ENCODE results near the gene USP9X. TPM values are rescaled to one million over a fixed set of nuclear protein-coding genes. Genes with fewer than 3 reads are reported as not detected.

The USP9X gene
- total RNA-seq, 5 donors from 2014 or later (not counting 1 experiment from before 2014, with no cell fraction given), result 51.7 to 84.2 (median 62.7) TPM

DNA sequence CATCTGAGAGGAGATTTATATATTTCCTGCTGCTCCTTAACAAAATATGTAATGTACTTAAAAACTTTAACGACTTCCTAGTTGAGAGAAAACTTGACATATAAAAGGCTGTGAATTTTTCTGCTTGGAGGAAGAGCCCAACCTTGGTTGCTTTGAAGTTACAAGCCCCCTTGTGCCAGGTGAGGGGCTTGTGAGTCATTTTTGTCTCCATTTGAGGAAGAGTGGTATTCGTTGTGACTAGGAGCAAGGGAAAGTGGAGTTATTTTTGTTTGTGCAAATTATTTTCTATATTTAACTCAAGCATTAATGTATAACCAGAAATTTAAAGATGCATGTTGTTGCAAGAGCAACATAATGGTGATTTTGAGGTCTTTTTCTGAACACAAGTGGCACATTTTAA, 149.7 kb downstream of the USP9X start:
- H3K27me3 ChIP-seq (replicated peaks in 1 of 2; ENCODE audit: control insufficient read depth in 2 of 2, extremely low read depth in 1 of 2, insufficient read depth in 2 of 2, low read length in 1 of 2), result no peaks in the 10 kb centered on the region
- H3K36me3 ChIP-seq (ENCODE audit: control insufficient read depth in 2 of 2, extremely low read depth in 1 of 2, insufficient read depth in 1 of 2, low read length in 1 of 2), result peaks cover 0 to 23% of the 10 kb centered on the region in 2 donors
- ATAC-seq (replicated peaks in 1 of 4) (no peak), DNase-seq (no peak)
- Mint-ChIP-seq H3K36me3 (peaks cover 8% of the 10 kb centered on the region), H3K27ac (peak overlapping the region in 1 of 2 donors; percentile 35), H3K4me1 (peaks cover 0 to 6% (median 5%) of the 10 kb centered on the region in 3 donors), H3K4me3 (no peak overlapping the region), H3K27me3 (no peaks in the 10 kb centered on the region), H3K9me3 (no peaks in the 10 kb centered on the region)
- WGBS (ENCODE audit: insufficient coverage), result no CpG with 5 or more reads among the region's 2 CpGs
- H3K9me3 ChIP-seq, result no peaks in the 10 kb centered on the region
- no peak overlapping the region for H3K27ac ChIP-seq (ENCODE audit: low read length)
- POLR2A ChIA-PET, result no interaction called here
- no peaks in the 10 kb centered on the region for H3K4me1 ChIP-seq (ENCODE audit: control insufficient read depth in 1 of 2, extremely low read depth in 1 of 2, insufficient read depth in 2 of 2, low read length in 2 of 2)
- CTCF ChIA-PET, result no interaction called here
- H3K4me3 ChIP-seq (ENCODE audit: control insufficient read depth in 1 of 2, extremely low read depth in 1 of 2, low read length in 1 of 2), result no peak overlapping the region

DNA sequence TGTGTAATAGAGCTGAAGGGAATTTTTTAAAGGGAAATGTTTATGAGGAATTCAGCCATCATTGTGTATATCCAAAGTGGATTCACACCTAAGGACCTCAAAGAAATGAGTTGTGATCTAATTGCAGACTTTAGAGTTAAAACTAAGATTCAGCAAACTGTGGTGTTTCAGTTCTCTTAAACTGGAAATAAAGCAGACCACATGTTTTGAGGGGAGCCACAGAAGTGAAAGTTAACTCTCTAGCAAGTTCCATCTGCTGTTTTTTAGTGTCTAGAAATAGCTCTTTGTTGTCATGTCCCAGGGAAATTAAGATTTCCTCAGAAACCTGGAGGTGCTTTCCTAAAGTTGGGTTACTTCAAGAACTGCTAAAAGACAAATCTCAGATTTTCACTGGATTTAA, 151.4 kb downstream of the USP9X start:
- H3K4me3 ChIP-seq (ENCODE audit: control insufficient read depth in 1 of 2, extremely low read depth in 1 of 2, low read length in 1 of 2), result no peak overlapping the region
- DNase-seq (no peak), ATAC-seq (replicated peaks in 1 of 4) (no peak)
- Mint-ChIP-seq H3K27me3 (no peaks in the 10 kb centered on the region), H3K36me3 (peaks cover 8% of the 10 kb centered on the region), H3K9me3 (no peaks in the 10 kb centered on the region), H3K4me3 (no peak overlapping the region), H3K27ac (no peak overlapping the region), H3K4me1 (peaks cover 0 to 6% (median 5%) of the 10 kb centered on the region in 3 donors)
- H3K36me3 ChIP-seq (ENCODE audit: control insufficient read depth in 2 of 2, extremely low read depth in 1 of 2, insufficient read depth in 1 of 2, low read length in 1 of 2), result peaks cover 0 to 12% of the 10 kb centered on the region in 2 donors
- H3K9me3 ChIP-seq, result no peaks in the 10 kb centered on the region
- H3K4me1 ChIP-seq (ENCODE audit: control insufficient read depth in 1 of 2, extremely low read depth in 1 of 2, insufficient read depth in 2 of 2, low read length in 2 of 2), result no peaks in the 10 kb centered on the region
- no peak overlapping the region for H3K27ac ChIP-seq (ENCODE audit: low read length)
- no peaks in the 10 kb centered on the region for H3K27me3 ChIP-seq (replicated peaks in 1 of 2; ENCODE audit: control insufficient read depth in 2 of 2, extremely low read depth in 1 of 2, insufficient read depth in 2 of 2, low read length in 1 of 2)
- ChIA-PET CTCF (interaction anchor here in 1 of 2 donors (0.6 to 0.7 kb wide), 2 partner anchors 37 to 90 kb away, joined by 3 to 4 read pairs; no protein-coding TSS in a partner anchor), POLR2A (no interaction called here)

DNA sequence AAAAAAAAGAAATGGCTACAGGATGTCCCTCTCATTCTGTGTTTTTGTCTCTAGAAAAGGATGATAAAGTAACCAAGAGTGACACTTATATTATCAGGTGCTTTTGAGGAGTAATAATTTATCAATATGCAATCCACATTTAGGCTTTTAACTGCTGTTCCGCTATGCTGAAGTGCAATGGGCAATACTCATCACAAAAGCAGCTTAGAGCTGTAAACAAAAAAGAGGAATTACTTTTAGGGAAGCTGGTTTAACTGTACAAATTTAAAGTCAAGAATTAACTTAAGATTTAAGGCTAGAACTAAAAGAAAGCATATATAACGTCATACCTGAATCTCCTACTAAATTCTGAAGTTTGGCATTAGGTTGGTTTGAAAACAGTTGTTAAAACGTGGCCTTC, 155.3 kb downstream of the USP9X start:
- Histone ChIP-seq H3K4me1 (ENCODE audit: control insufficient read depth in 1 of 2, extremely low read depth in 1 of 2, insufficient read depth in 2 of 2, low read length in 2 of 2) (no peaks in the 10 kb centered on the region), H3K9me3 (no peaks in the 10 kb centered on the region), H3K4me3 (ENCODE audit: control insufficient read depth in 1 of 2, extremely low read depth in 1 of 2, low read length in 1 of 2) (no peak overlapping the region), H3K27me3 (replicated peaks in 1 of 2; ENCODE audit: control insufficient read depth in 2 of 2, extremely low read depth in 1 of 2, insufficient read depth in 2 of 2, low read length in 1 of 2) (no peaks in the 10 kb centered on the region), H3K36me3 (ENCODE audit: control insufficient read depth in 2 of 2, extremely low read depth in 1 of 2, insufficient read depth in 1 of 2, low read length in 1 of 2) (no peaks in the 10 kb centered on the region), H3K27ac (ENCODE audit: low read length) (no peak overlapping the region)
- H3K27me3 Mint-ChIP-seq, result peaks cover 0 to under 1% of the 10 kb centered on the region in 2 donors
- DNase-seq, result no peak
- ChIA-PET CTCF (interaction anchor here in 1 of 2 donors (0.6 kb wide), 1 partner anchor 700 kb away, joined by 3 read pairs; no protein-coding TSS in a partner anchor), POLR2A (no interaction called here)
- ATAC-seq (replicated peaks in 1 of 4), result no peak
- WGBS (ENCODE audit: insufficient coverage), result no CpG with 5 or more reads among the region's 3 CpGs
- no peak overlapping the region for H3K27ac Mint-ChIP-seq
- no peaks in the 10 kb centered on the region for H3K9me3 Mint-ChIP-seq
- H3K36me3 Mint-ChIP-seq, result no peaks in the 10 kb centered on the region
- H3K4me1 Mint-ChIP-seq, result peaks cover 0 to 6% (median 5%) of the 10 kb centered on the region in 3 donors
- H3K4me3 Mint-ChIP-seq, result no peak overlapping the region

DNA sequence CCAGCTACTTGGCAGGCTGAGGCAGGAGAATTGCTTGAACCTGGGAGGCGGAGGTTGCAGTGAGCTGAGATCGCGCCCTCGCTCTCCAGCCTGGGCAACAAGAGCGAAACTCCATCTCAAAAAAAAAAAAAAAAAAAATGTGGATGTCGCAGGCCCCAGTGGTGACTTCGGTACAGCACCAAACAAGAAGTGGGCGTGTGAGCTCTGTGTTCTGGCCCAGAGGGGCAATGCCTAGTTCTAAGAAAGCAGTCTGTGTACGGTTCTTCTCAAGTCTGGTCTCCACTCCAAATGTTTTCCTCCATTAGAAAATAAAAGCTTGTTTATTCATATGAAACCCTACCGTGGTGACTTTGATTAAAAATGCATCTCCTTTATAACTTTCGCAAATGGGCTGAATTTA, 156.7 kb downstream of the USP9X start:
- no peak for DNase-seq
- H3K36me3 ChIP-seq (ENCODE audit: control insufficient read depth in 2 of 2, extremely low read depth in 1 of 2, insufficient read depth in 1 of 2, low read length in 1 of 2), result no peaks in the 10 kb centered on the region
- CTCF ChIA-PET, result interaction anchor here (0.6 to 1.1 kb wide), 3 partner anchors 7 to 101 kb away, joined by 3 to 6 read pairs (median 3); no protein-coding TSS in a partner anchor
- no peak overlapping the region for H3K4me3 ChIP-seq (ENCODE audit: control insufficient read depth in 1 of 2, extremely low read depth in 1 of 2, low read length in 1 of 2)
- no peaks in the 10 kb centered on the region for H3K9me3 ChIP-seq
- H3K4me1 ChIP-seq (ENCODE audit: control insufficient read depth in 1 of 2, extremely low read depth in 1 of 2, insufficient read depth in 2 of 2, low read length in 2 of 2), result no peaks in the 10 kb centered on the region
- H3K27me3 ChIP-seq (replicated peaks in 1 of 2; ENCODE audit: control insufficient read depth in 2 of 2, extremely low read depth in 1 of 2, insufficient read depth in 2 of 2, low read length in 1 of 2), result no peaks in the 10 kb centered on the region
- POLR2A ChIA-PET, result interaction anchor here in 1 of 2 donors (0.6 kb wide), 1 partner anchor 64 kb away, joined by 8 read pairs; no protein-coding TSS in a partner anchor
- Mint-ChIP-seq H3K36me3 (no peaks in the 10 kb centered on the region), H3K4me1 (peaks cover 0 to 5% (median 2%) of the 10 kb centered on the region in 3 donors), H3K27ac (no peak overlapping the region), H3K27me3 (peaks cover 0 to 7% of the 10 kb centered on the region in 2 donors), H3K9me3 (no peaks in the 10 kb centered on the region), H3K4me3 (no peak overlapping the region)
- no peak overlapping the region for H3K27ac ChIP-seq (ENCODE audit: low read length)
- no peak for ATAC-seq (replicated peaks in 1 of 4)
- 100% methylated on average over 1 of the region's 11 CpGs for WGBS (ENCODE audit: insufficient coverage)

DNA sequence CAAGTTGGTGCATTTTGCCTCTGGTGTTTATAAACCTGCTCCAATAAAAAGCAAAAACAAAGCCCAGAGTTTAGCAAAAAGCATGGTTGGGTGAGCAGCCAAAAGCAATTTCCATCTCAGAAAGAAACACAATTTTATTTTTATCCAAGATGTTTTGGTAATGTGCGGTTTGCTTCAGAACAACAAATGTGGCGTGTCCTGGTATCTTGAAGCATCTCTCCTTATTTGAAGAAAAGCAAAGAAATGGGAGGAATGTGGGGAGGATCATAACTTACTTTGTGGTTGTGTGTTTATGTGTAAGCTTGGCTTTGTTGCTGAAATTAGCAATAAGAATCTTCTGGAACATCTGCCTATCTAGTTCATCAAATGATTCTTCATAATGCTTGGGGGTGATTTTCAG, 160.4 kb downstream of the USP9X start:
- H3K27me3 ChIP-seq (replicated peaks in 1 of 2; ENCODE audit: control insufficient read depth in 2 of 2, extremely low read depth in 1 of 2, insufficient read depth in 2 of 2, low read length in 1 of 2), result no peaks in the 10 kb centered on the region
- peaks cover 0 to 12% of the 10 kb centered on the region in 2 donors for H3K27me3 Mint-ChIP-seq
- H3K4me3 ChIP-seq (ENCODE audit: control insufficient read depth in 1 of 2, extremely low read depth in 1 of 2, low read length in 1 of 2), result no peak overlapping the region
- H3K27ac ChIP-seq (ENCODE audit: low read length), result no peak overlapping the region
- no peak for ATAC-seq (replicated peaks in 1 of 4)
- no peaks in the 10 kb centered on the region for H3K36me3 ChIP-seq (ENCODE audit: control insufficient read depth in 2 of 2, extremely low read depth in 1 of 2, insufficient read depth in 1 of 2, low read length in 1 of 2)
- H3K36me3 Mint-ChIP-seq, result no peaks in the 10 kb centered on the region
- H3K27ac Mint-ChIP-seq, result no peak overlapping the region
- ChIA-PET POLR2A (interaction anchor here in 1 of 2 donors (0.6 kb wide), 1 partner anchor 24 kb away, joined by 3 read pairs; no protein-coding TSS in a partner anchor), CTCF (no interaction called here)
- H3K4me1 ChIP-seq (ENCODE audit: control insufficient read depth in 1 of 2, extremely low read depth in 1 of 2, insufficient read depth in 2 of 2, low read length in 2 of 2), result no peaks in the 10 kb centered on the region
- WGBS (ENCODE audit: insufficient coverage), result no CpG with 5 or more reads among the region's 2 CpGs
- no peak overlapping the region for H3K4me3 Mint-ChIP-seq
- no peaks in the 10 kb centered on the region for H3K9me3 ChIP-seq
- DNase-seq, result no peak
- no peaks in the 10 kb centered on the region for H3K9me3 Mint-ChIP-seq
- no peaks in the 10 kb centered on the region for H3K4me1 Mint-ChIP-seq

DNA sequence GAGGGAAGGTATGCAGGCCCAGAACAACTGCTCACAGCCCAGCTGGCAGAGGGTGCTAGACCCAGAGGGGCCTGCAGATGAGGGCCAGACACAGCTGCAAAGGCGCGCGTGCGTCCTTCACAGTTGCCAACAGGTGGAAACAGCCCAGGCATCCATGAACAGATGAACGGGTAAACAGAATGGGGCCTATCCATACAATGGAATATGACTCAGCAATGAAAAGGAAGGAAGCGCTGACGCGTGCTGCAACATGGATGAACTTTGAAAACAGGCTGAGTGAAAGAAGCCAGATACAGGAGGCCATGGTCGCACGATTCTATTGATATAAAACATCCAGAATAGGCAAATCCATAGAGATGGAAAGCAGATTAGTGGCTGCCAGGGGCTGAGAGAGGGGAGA, 165.6 kb downstream of the USP9X start:
- H3K9me3 ChIP-seq, result no peaks in the 10 kb centered on the region
- H3K27ac Mint-ChIP-seq, result no peak overlapping the region
- H3K36me3 Mint-ChIP-seq, result no peaks in the 10 kb centered on the region
- H3K36me3 ChIP-seq (ENCODE audit: control insufficient read depth in 2 of 2, extremely low read depth in 1 of 2, insufficient read depth in 1 of 2, low read length in 1 of 2), result no peaks in the 10 kb centered on the region
- ATAC-seq (replicated peaks in 1 of 4) (no peak), DNase-seq (no peak)
- H3K27me3 ChIP-seq (replicated peaks in 1 of 2; ENCODE audit: control insufficient read depth in 2 of 2, extremely low read depth in 1 of 2, insufficient read depth in 2 of 2, low read length in 1 of 2), result peaks cover 0 to 10% of the 10 kb centered on the region in 2 experiments
- 93% methylated on average over 7 of the region's 10 CpGs for WGBS (ENCODE audit: insufficient coverage)
- H3K27ac ChIP-seq (ENCODE audit: low read length), result no peak overlapping the region
- no peak overlapping the region for H3K4me3 ChIP-seq (ENCODE audit: control insufficient read depth in 1 of 2, extremely low read depth in 1 of 2, low read length in 1 of 2)
- H3K4me1 Mint-ChIP-seq, result peaks cover 6 to 9% (median 8%) of the 10 kb centered on the region in 3 donors
- H3K4me3 Mint-ChIP-seq, result no peak overlapping the region
- H3K27me3 Mint-ChIP-seq, result peaks cover 0 to 19% of the 10 kb centered on the region in 2 donors
- no peaks in the 10 kb centered on the region for H3K9me3 Mint-ChIP-seq
- peaks cover 2 to 15% of the 10 kb centered on the region in 2 experiments for H3K4me1 ChIP-seq (ENCODE audit: control insufficient read depth in 1 of 2, extremely low read depth in 1 of 2, insufficient read depth in 2 of 2, low read length in 2 of 2)
- ChIA-PET CTCF (no interaction called here), POLR2A (no interaction called here)

Data from T-cell (primary cell).